ENCODE data around the gene GBA3. TPM values are rescaled to one million over a fixed set of nuclear protein-coding genes. Genes with fewer than 3 reads are reported as not detected.

The GBA3 gene
- total RNA-seq, 1 experiment from 2014 or later, result not detected

GRCh38 chr4:22801391-22801790 is 108.7 kb downstream of the GBA3 start:
- H3K4me1 ChIP-seq (ENCODE audit: insufficient read depth, low read length), result no peaks in the 10 kb centered on the region
- H3K4me1 Mint-ChIP-seq, result no peaks in the 10 kb centered on the region
- H3K4me3 Mint-ChIP-seq, result no peak overlapping the region
- H2BK5ac ChIP-seq (ENCODE audit: insufficient read length, low read length), result no peak overlapping the region
- no peak overlapping the region for H3K56ac ChIP-seq (ENCODE audit: insufficient read length, low read depth, low read length)
- no peak overlapping the region for H2BK20ac ChIP-seq (ENCODE audit: low read depth, low read length, poor library complexity, severe bottlenecking)
- H3K18ac ChIP-seq (ENCODE audit: insufficient read length, low read depth, low read length), result no peak overlapping the region
- H3K27me3 Mint-ChIP-seq (ENCODE audit: low read depth), result peaks cover 3% of the 10 kb centered on the region; the same call in 1 of the 2 replicates
- H3K9ac ChIP-seq (ENCODE audit: extremely low read depth, insufficient read length, low read length), result no peak overlapping the region
- H3K79me1 ChIP-seq (ENCODE audit: insufficient read depth, low read depth, low read length, poor library complexity, severe bottlenecking), result no peaks in the 10 kb centered on the region
- H3K4me2 ChIP-seq (ENCODE audit: insufficient read depth, insufficient read length, low read length), result no peak overlapping the region
- no peak overlapping the region for H3K4ac ChIP-seq (ENCODE audit: low read depth, low read length)
- H4K5ac ChIP-seq (ENCODE audit: insufficient read length, low read depth, low read length), result no peak overlapping the region
- no peaks in the 10 kb centered on the region for H3K9me3 ChIP-seq (ENCODE audit: control insufficient read depth, low read depth, low read length)
- no peak overlapping the region for H3K23ac ChIP-seq (ENCODE audit: insufficient read length, low read depth, low read length)
- no peaks in the 10 kb centered on the region for H3K9me3 Mint-ChIP-seq
- H3K27ac Mint-ChIP-seq, result no peak overlapping the region
- H4K91ac ChIP-seq (ENCODE audit: insufficient read length, low read depth, low read length), result no peak overlapping the region
- H2AFZ ChIP-seq (ENCODE audit: low read length), result no peak overlapping the region
- TF ChIP-seq CTCF (conservative IDR thresholded peaks at IDR 0.05), result no peak
- H3K14ac ChIP-seq (ENCODE audit: insufficient read depth, low read length), result no peak overlapping the region
- no peak overlapping the region for H4K8ac ChIP-seq (replicated peaks; ENCODE audit: insufficient read length, low read depth, low read length)
- H3T11ph ChIP-seq (ENCODE audit: low read length), result no peak overlapping the region
- H3K23me2 ChIP-seq (ENCODE audit: insufficient read length, low read depth, low read length, poor library complexity, severe bottlenecking), result no peaks in the 10 kb centered on the region
- H4K20me1 ChIP-seq (ENCODE audit: control insufficient read depth, insufficient read depth, insufficient read length), result no peaks in the 10 kb centered on the region
- H2AK5ac ChIP-seq (ENCODE audit: insufficient read length, low read length), result no peak overlapping the region
- H3K27ac ChIP-seq (ENCODE audit: insufficient read length, low read depth, low read length), result no peak overlapping the region
- H3K27me3 ChIP-seq (ENCODE audit: insufficient read depth, low read length), result no peaks in the 10 kb centered on the region
- DNase-seq, result no peak
- H2BK120ac ChIP-seq (ENCODE audit: low read depth, low read length, poor library complexity, severe bottlenecking), result no peak overlapping the region
- H3K36me3 Mint-ChIP-seq (ENCODE audit: insufficient read depth in 1 of 3, low read depth in 3 of 3), result no peaks in the 10 kb centered on the region
- no peaks in the 10 kb centered on the region for H3K79me2 ChIP-seq (ENCODE audit: insufficient read depth, low read length)
- H2BK12ac ChIP-seq (ENCODE audit: insufficient read length, low read depth, low read length), result no peak overlapping the region
- no peak overlapping the region for H2BK15ac ChIP-seq (ENCODE audit: low read depth, low read length)
